GM19328 (cell line): ENCODE measurements around the gene ST3GAL3.

ENCODE experiments used
- ATAC-seq: cut with Tn5 transposase; IDR thresholded peaks from one replicate; pipeline ENCODE4 v1.9.1; 2021; ENCODE audit warnings: mild to moderate bottlenecking, moderate library complexity; ENCODE audit not compliant: unreplicated experiment

The ST3GAL3 gene

GRCh38 chr1:43908226-43908625, 200.9 kb downstream of the ST3GAL3 start:
- ATAC-seq = no peak

DNA sequence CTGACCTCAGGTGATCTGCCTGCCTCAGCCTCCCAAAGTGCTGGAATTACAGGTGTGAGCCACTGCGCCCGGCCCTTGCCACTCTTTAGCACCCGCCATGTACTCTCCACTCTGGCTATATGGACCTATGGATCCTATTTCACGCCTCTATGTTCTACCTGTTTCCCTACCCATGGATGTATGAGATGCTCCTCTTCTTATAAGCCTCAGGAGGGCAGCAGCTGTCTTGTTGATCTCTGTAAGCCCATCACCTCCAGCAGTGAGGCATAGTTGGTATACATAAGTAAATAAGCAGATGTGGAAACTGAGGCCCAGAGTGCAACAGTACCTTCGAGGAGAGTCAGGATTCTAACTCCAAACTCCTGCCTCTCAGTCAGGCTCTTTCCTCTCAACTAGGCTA, 201.5 kb downstream of the ST3GAL3 start:
- no peak for ATAC-seq

- ATAC-seq = no peak
These were observed 203.0 kb downstream of the ST3GAL3 start for GRCh38 chr1:43910343-43910742.

GRCh38 chr1:43912607-43913006, 205.3 kb downstream of the ST3GAL3 start:
- ATAC-seq = no peak

DNA sequence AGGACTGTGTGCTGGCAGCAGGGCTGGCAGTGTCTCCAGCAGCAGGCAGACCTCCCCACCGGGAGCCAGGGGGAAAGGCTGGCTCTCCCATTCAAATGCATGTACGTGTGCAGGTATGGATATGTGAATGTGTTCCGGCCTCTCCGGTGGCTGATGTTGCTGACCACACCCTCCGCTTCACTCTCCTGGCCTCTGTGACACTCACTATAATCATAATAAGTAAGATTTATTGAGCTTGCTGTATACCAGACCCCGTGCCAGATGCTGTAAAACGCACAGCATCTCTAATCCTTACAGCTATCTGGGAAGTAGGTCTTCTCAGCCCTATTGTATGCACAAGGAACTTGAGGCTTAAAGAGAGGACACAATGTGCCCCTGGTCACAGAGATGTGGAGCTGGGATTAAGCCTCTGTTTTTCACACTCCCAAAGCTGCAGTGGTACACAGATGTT, 205.7 kb downstream of the ST3GAL3 start:
- ATAC-seq = no peak

- no peak for ATAC-seq
These were observed 206.5 kb downstream of the ST3GAL3 start for GRCh38 chr1:43913666-43914360.

GRCh38 chr1:43914576-43915525, 207.5 kb downstream of the ST3GAL3 start:
- ATAC-seq = no peak

DNA sequence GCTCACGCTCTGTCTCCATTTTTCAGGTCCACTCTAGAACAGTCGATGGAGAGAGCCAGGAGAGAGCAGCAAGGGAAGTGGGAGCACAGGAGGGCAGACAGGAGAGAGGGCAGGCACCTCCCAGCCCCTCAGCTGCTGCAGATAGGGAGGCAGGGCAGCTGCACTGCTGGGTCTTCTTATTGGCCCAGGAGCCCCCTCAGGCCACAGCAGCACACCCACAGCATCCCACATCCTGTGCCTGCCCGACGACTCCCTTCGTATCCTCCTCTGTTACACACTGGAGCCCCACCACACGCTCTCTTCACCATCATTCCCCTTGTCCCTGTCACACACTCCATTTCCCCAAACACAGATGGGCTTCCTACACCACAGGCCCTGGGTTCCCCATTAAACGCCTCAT, 212.6 kb downstream of the ST3GAL3 start:
- no peak for ATAC-seq

DNA sequence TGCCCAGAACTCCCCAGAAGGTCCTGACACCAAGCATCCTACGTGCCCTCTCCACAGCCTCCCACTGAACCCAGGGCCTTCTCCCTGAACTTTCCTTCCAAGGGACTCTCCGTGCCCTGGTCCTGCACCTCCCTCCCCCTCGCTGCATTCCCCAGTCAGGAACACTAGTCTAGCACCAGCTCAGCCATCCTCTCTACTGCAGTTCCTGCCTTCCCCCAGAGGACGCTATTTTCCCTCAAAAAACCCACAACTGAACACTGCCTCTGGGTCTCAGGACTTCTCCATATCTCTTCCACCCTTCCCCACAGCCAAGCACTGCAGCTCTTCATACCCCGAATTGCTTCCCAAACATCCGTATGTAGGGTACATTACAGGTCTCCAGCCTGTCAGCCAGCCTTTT, 213.7 kb downstream of the ST3GAL3 start:
- ATAC-seq = no peak

DNA sequence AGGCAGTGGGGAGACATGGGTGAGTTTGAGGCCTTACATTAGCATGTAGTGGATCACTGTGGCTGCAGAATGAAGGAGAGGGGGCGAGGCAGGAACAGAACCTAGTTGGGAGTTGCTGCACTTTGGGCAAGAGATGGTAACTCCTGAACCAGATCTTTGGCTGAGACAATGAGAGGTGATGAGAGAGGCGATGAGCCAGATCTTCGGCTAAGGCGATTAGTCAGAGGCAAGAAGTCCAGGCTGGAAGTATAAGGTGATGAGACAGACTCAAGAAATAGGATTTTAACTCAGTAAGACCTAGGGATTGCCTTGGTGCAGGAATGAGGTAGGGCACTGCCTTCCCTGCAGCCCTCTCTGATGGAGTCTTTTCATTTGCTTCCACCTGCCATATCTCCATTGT, 217.2 kb downstream of the ST3GAL3 start:
- ATAC-seq = no peak

DNA sequence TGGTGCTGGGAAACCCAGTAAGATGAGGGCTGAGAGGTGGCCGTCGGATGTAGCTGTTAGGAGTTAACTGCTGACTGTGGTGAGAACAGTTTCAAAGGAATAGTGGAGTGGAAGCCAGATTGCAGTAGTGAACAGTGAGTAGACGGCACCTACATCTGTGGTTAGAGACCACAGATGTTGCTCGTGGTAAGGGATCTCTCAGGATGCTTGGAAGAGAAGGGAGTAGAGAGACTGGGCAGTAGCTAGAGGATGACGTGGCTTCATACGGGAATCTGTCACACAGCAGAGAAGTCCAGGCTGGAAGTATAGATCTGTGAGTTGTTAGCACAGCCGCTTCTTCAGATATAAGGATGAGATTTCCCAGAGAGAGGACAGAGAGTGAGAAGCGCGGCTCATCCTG, 218.5 kb downstream of the ST3GAL3 start:
- ATAC-seq = no peak

- ATAC-seq = no peak
These were observed 223.0 kb downstream of the ST3GAL3 start for GRCh38 chr1:43930168-43930948.

DNA sequence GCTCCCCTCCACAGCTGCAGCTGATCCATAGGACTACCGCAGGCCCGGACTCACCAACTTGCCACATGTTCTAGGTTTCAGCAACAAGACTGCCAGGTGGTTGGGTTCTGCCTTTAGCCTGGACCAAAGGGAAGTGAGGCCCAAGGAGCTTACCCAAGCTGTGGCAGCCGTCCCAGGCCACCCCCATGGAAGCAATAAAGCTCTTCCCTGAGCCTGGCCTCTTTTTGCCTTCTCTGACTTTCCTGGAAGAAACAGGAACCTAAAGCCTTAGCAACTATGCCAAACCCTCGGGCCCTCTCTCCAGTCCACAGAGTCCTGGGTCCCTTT, 223.6 kb downstream of the ST3GAL3 start:
- ATAC-seq = no peak

- no peak for ATAC-seq
These were observed 224.7 kb downstream of the ST3GAL3 start for GRCh38 chr1:43931711-43932660.

DNA sequence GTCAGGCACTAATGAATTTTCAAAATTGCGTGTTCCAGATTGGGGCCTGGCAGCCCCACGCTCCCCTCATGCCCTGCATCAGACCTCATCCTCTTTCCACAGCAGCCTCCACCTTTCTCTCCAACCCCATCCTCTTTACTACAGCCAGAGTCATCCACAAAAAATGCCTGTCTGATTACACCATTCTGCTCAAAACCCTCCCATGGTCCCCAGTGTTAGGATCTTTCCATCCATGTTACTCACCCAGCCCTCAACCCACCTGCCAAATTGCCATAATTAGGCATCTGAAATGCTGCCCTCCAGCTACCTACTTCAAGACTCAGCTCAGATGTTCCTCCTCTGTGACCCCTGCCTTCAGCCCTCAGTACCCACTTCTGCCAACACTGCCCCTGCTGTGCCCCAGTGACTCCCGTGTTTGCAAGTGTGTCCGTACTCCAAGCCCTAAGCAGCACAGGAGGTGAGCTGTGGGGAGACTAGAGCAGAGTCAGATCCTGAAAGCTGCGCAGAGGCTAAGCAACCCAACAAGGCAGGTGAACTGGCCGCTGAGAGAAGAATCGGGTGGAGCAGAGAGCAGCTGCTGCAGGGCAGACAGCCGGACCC, 225.6 kb downstream of the ST3GAL3 start:
- no peak for ATAC-seq

DNA sequence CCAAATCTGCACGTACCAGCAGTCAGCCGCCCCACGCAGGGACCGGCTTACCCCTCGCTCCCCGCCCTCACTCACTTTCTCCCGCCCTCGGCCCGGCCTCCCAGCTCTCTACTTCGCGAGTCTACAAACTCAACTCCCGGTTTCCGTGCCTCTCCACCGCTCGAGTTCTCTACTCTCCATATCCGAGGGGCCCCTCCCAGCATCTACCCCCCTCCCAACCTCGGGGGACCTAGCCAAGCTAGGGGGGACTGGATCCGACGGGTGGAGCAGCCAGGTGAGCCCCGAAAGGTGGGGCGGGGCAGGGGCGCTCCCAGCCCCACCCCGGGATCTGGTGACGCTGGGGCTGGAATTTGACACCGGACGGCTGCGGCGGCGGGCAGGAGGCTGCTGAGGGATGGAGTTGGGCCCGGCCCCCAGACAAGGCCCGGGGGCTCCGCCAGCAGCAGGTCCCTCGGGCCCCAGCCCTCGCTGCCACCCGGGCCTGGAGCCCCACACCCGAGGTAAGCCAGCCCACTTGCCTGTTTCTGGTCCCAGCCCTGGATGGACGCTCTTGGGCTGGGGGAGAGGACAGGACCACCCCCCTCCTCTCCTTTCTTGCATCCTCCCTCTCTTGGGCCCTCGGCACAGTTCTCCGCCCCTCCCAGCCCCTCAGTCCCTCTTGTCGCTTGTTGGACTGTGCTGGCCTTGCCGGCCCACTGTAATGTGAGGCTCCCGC, 226.2 kb downstream of the ST3GAL3 start, which contains the start of gene ARTN:
TSS of gene ARTN (plus strand) at position 416 of the 715 bp plus-strand sequence. CDS start 1,856 bp downstream, outside the sequence.
- no peak for ATAC-seq

DNA sequence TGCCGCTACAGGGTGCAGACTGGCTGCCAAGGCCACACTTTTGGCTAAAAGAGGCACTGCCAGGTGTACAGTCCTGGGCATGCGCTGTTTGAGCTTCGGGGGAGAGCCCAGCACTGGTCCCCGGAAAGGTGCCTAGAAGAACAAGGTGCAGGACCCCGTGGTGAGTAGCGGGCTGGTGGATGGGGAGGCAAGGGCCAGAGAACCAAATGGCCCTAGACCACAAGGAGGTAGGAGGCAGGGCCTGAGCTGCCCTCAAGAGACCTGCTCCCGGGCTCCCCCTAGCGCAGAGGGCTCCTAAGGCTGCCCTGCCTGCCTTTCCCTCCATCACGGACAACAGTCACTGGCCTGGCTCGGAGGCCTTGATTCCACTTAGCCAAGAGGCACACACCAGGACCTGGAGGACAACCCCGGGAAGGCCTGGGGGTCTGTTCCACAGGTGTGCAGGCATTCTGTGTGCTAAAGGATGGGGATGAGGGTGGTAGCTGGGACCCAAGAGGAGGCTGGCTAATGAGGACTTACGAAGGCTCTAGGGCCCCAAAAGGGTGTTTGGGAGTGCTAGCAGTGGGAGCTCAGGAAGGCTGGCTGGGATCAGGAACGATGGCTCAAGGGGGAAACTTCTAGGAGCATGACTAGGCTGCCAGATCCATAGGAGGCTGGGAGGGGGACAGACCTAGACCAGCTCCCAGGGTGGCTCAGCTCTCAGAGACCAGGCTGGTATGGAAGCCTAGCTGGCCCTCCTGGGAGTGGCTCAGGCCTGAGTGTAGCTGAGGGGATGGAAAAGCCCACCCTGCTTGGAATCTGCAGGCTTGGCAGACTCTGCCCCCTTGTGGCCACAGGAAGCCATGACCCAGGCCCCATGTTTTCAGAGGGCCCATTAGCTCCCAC, 227.0 kb downstream of the ST3GAL3 start:
- ATAC-seq = no peak

GRCh38 chr1:43934986-43935324, 227.6 kb downstream of the ST3GAL3 start:
- ATAC-seq = no peak
